ENCODE measurements around the gene FBXO42. TPM values are rescaled to one million over a fixed set of nuclear protein-coding genes. Genes with fewer than 3 reads are reported as not detected.

FBXO42 gene
- total and polyA plus RNA-seq, 9 of the 15 experiments (the other 6 are each of a cell fraction or from before 2014, with no cell fraction given), result 7.2 to 24.8 (median 17.4) TPM

- TF ChIP-seq ZNF407 (IDR thresholded peaks at IDR 0.05; ENCODE audit: low read depth) (no peak), SFPQ (IDR thresholded peaks at IDR 0.05; ENCODE audit: low read depth, low read length) (no peak), PKNOX1 (IDR thresholded peaks at IDR 0.05) (no peak; the same call in 1 of the 2 replicates), ZNF282 (CRISPR knock-in tag; IDR thresholded peaks at IDR 0.05) (no peak), GABPA (tag; conservative IDR thresholded peaks at IDR 0.05; ENCODE audit: low read depth) (no peak), ZNF592 (IDR thresholded peaks at IDR 0.05) (no peak), SAP30 (IDR thresholded peaks at IDR 0.05; ENCODE audit: borderline replicate concordance, insufficient read depth, low read depth, low read length, poor library complexity, severe bottlenecking) (no peak)
Observed at GRCh38 chr1:16367968-16368890, 15.9 kb upstream of the FBXO42 start (continued).

All from K562 (cell line).